ENCODE data around the gene NUMB. TPM values are rescaled to one million over a fixed set of nuclear protein-coding genes. Genes with fewer than 3 reads are reported as not detected.

Gene NUMB
- total RNA-seq, 1 experiment from 2014 or later = 75.2 TPM

GRCh38 chr14:73255693-73256225 lies 202.6 kb downstream of the NUMB start:
- TF ChIP-seq CTCF (IDR thresholded peaks at IDR 0.05; ENCODE audit: unreplicated experiment) = no peak
- CTCF ChIA-PET = interaction anchor here (0.6 to 1.2 kb wide), 2 partner anchors 10 to 40 kb away, joined by 3 to 4 read pairs; no protein-coding TSS in a partner anchor
- Mint-ChIP-seq H3K9me3 (ENCODE audit: low read depth, unreplicated experiment) (no peaks in the 10 kb centered on the region), H3K36me3 (ENCODE audit: insufficient read depth, unreplicated experiment) (no peaks in the 10 kb centered on the region), H3K4me1 (ENCODE audit: low read depth, unreplicated experiment) (no peaks in the 10 kb centered on the region), H3K27ac (ENCODE audit: unreplicated experiment) (no peak overlapping the region), H3K4me3 (ENCODE audit: low read depth, unreplicated experiment) (no peak overlapping the region), H3K27me3 (ENCODE audit: unreplicated experiment) (no peaks in the 10 kb centered on the region)
- no peak for DNase-seq
- no TSS peak for BruUV-seq (replicated peaks)
- intact Hi-C loops (cut with micrococcal nuclease; ENCODE audit: unreplicated experiment) = no loop called here

GRCh38 chr14:73255005-73255400 lies 203.3 kb downstream of the NUMB start:
- Mint-ChIP-seq H3K27ac (ENCODE audit: unreplicated experiment) (no peak overlapping the region), H3K27me3 (ENCODE audit: unreplicated experiment) (no peaks in the 10 kb centered on the region), H3K9me3 (ENCODE audit: low read depth, unreplicated experiment) (no peaks in the 10 kb centered on the region), H3K36me3 (ENCODE audit: insufficient read depth, unreplicated experiment) (no peaks in the 10 kb centered on the region), H3K4me3 (ENCODE audit: low read depth, unreplicated experiment) (no peak overlapping the region), H3K4me1 (ENCODE audit: low read depth, unreplicated experiment) (no peaks in the 10 kb centered on the region)
- no peak for TF ChIP-seq CTCF (IDR thresholded peaks at IDR 0.05; ENCODE audit: unreplicated experiment)
- no TSS peak for BruUV-seq (replicated peaks)
- CTCF ChIA-PET = no interaction called here
- intact Hi-C loops (cut with micrococcal nuclease; ENCODE audit: unreplicated experiment) = no loop called here
- no peak for DNase-seq

- no TSS peak for BruUV-seq (replicated peaks)
- CTCF ChIA-PET = no interaction called here
- H3K4me3 Mint-ChIP-seq (ENCODE audit: low read depth, unreplicated experiment) = no peak overlapping the region
- H3K9me3 Mint-ChIP-seq (ENCODE audit: low read depth, unreplicated experiment) = no peaks in the 10 kb centered on the region
- DNase-seq = no peak
- no peaks in the 10 kb centered on the region for H3K27me3 Mint-ChIP-seq (ENCODE audit: unreplicated experiment)
- no peaks in the 10 kb centered on the region for H3K36me3 Mint-ChIP-seq (ENCODE audit: insufficient read depth, unreplicated experiment)
- no peak overlapping the region for H3K27ac Mint-ChIP-seq (ENCODE audit: unreplicated experiment)
- no peak for TF ChIP-seq CTCF (IDR thresholded peaks at IDR 0.05; ENCODE audit: unreplicated experiment)
- intact Hi-C loops (cut with micrococcal nuclease; ENCODE audit: unreplicated experiment) = no loop called here
- H3K4me1 Mint-ChIP-seq (ENCODE audit: low read depth, unreplicated experiment) = no peaks in the 10 kb centered on the region
These were observed 203.9 kb downstream of the NUMB start for GRCh38 chr14:73254247-73255004.

- Mint-ChIP-seq H3K36me3 (ENCODE audit: insufficient read depth, unreplicated experiment) (no peaks in the 10 kb centered on the region), H3K4me1 (ENCODE audit: low read depth, unreplicated experiment) (no peaks in the 10 kb centered on the region), H3K9me3 (ENCODE audit: low read depth, unreplicated experiment) (no peaks in the 10 kb centered on the region), H3K27ac (ENCODE audit: unreplicated experiment) (no peak overlapping the region), H3K27me3 (ENCODE audit: unreplicated experiment) (no peaks in the 10 kb centered on the region), H3K4me3 (ENCODE audit: low read depth, unreplicated experiment) (no peak overlapping the region)
- BruUV-seq (replicated peaks) = no TSS peak
- DNase-seq = no peak
- CTCF ChIA-PET = no interaction called here
- intact Hi-C loops (cut with micrococcal nuclease; ENCODE audit: unreplicated experiment) = no loop called here
- no peak for TF ChIP-seq CTCF (IDR thresholded peaks at IDR 0.05; ENCODE audit: unreplicated experiment)
These were observed 204.6 kb downstream of the NUMB start for GRCh38 chr14:73253721-73254120.

Measured in Calu3 (cell line).